Heart right ventricle (tissue), 16 donors: ENCODE results near the gene PLA2G1B. TPM values are rescaled to one million over a fixed set of nuclear protein-coding genes. Genes with fewer than 3 reads are reported as not detected.

Experiments used
- ATAC-seq, 8 donors: fragments of 200-7000 bp; cut with Tn5 transposase; one replicate each; pipeline ENCODE4 v1.9.1; 2020; ENCODE audit warnings: mild to moderate bottlenecking in 8 of 8, moderate library complexity in 8 of 8, moderate number of reproducible peaks in 1 of 8
- DNase-seq, 2 donors: peaks; one replicate each; pipeline ENCODE4 v3.0.0-alpha.2; 2020
- H3K27ac ChIP-seq, 10 donors: fragments of 200-600 bp; sonication (generic) in 2 of 10; one replicate each; pipeline versions ENCODE4 v1.5.0 to v1.8.0; 2020 to 2022; ENCODE audit warnings: mild to moderate bottlenecking in 3 of 10
- H3K27me3 ChIP-seq, 7 donors: fragments of 200-600 bp; one replicate each; pipeline ENCODE4 v1.8.0; 2021 to 2022; ENCODE audit warnings: mild to moderate bottlenecking in 2 of 7
- H3K36me3 ChIP-seq, 9 donors: fragments of 200-600 bp; sonication (generic) in 1 of 9; one replicate each; pipeline versions ENCODE4 v1.5.0 to v1.8.0; 2020 to 2022; ENCODE audit warnings: mild to moderate bottlenecking in 2 of 9
- H3K4me1 ChIP-seq, 9 donors: fragments of 200-600 bp; sonication (generic) in 1 of 9; one replicate each; pipeline versions ENCODE4 v1.5.0 to v1.8.0; 2020 to 2022; ENCODE audit warnings: mild to moderate bottlenecking in 4 of 9
- H3K4me3 ChIP-seq, 10 donors: fragments of 200-600 bp; sonication (generic) in 2 of 10; one replicate each; pipeline versions ENCODE4 v1.5.0 to v1.8.0; 2020 to 2022; ENCODE audit warnings: mild to moderate bottlenecking in 7 of 10, moderate library complexity in 2 of 10
- H3K9me3 ChIP-seq, 11 donors: fragments of 200-600 bp in 10 of 11; sonication (generic) in 2 of 11; one replicate each; pipeline versions ENCODE4 v1.5.0 to v1.8.0; 2013 to 2022; ENCODE audit warnings: mild to moderate bottlenecking in 2 of 11, control low read depth in 1 of 11, moderate library complexity in 1 of 11
- CTCF ChIP-seq, 9 donors: fragments of 200-600 bp; sonication (generic) in 2 of 9; IDR thresholded peaks; one replicate each; pipeline versions ENCODE4 v1.5.0 to v1.8.0; 2021 to 2022; ENCODE audit warnings: antibody characterized with exemption in 9 of 9, mild to moderate bottlenecking in 5 of 9, moderate library complexity in 1 of 9
- WGBS, 2 donors: extraction: QIAGEN DNeasy Blood & Tissue Kit; methylation state at CpG; one replicate each; pipeline ENCODE4 v1.1.7; 2013; ENCODE audit warnings: inconsistent platforms in 1 of 2; 5-methylcytosine and 5-hydroxymethylcytosine counted together
- intact Hi-C, 10 donors: fragments of 100-400 bp; cut with DNase I; formaldehyde crosslinking; loops; one replicate each; pipeline versions ENCODE4 v1.11.1 to v1.14.2; 2022
- polyA plus RNA-seq, 2 donors: library from polyadenylated mRNA; stranded (reverse); fragments of 200-250 nt; gene quantifications; one replicate each; pipeline ENCODE4 v1.2.3, GENCODE V29; 2013
- total RNA-seq, 10 donors: library from RNA; stranded (reverse); fragmentation: NEBNext Ultra II Directional in 3 of 10; extraction: Animal tissue kit (Norgen Biotek cat#: 25700) in 3 of 10; gene quantifications; one replicate each; pipeline versions ENCODE4 v1.2.1 to v1.2.4, GENCODE V29; 2021 to 2023
- donor health status: Arrhythmogenic right ventricular cardiomyopathy.
- donor health status: ischemic (EF 13 %, LVEDD 7.1; RV severe dilation, severe dysfunction).
- donor health status: healthy with polysubstance abuse.
- donor health status: DM: no; HTN: yes; CAD: no.
- donor health status: DM: no; HTN: no; CAD: no.
- donor health status: ischemic (EF 25% LVEDD 6.9; RV normal size, moderate dysfunction).
- donor health status: ischemic (EF 25% LVEDD 5.7; RV mildly dilated, moderate dysfunction).
- donor health status: healthy.
- donor health status: DM: yes; HTN: yes; CAD: no.
- donor health status: Ischemic cardiomyopathy.
- donor health status: ischemic (EF 35%, LVEDD 5.7; RV mildly dilated, moderate dysfunction).
- donor health status: nonischemic (EF 11% LVEDD 7.7; RV severe dilation, severe dysfunction).
- donor health status: DM: yes; HTN: yes; CAD: no.
- donor health status: PGD.
- donor health status: ischemic (EF 29% LVEDD 5.4; RV normal size, mild dysfunction).
- donor health status: nonischemic (EF 23%, LVEDD 6.1; RV moderate dilation, normal function).

Gene PLA2G1B
- total and polyA plus RNA-seq, 12 donors = 0.22 to 1.8 (median 0.86) TPM; not detected in 4

GRCh38 chr12:120324841-120325417, 2.6 kb downstream of the PLA2G1B start:
- Histone ChIP-seq H3K9me3 (no peaks in the 10 kb centered on the region), H3K27ac (no peak overlapping the region), H3K4me1 (peaks cover 0 to 8% (median 0%) of the 10 kb centered on the region in 9 donors), H3K27me3 (peaks cover 0 to 5% (median 0%) of the 10 kb centered on the region in 7 donors), H3K36me3 (no peaks in the 10 kb centered on the region), H3K4me3 (no peak overlapping the region)
- no peak for TF ChIP-seq CTCF (IDR thresholded peaks at IDR 0.05)
- peak in 1 of 8 donors; percentile 44 for ATAC-seq
- 61 to 70% methylated on average over 9 of the region's 9 CpGs for WGBS, 2 donors
- no peak for DNase-seq
- intact Hi-C loops = loop anchor here in 1 of 10 donors (5.0 kb wide), 1 partner anchor 772 kb away; no protein-coding TSS in a partner anchor

GRCh38 chr12:120323772-120324171, 3.8 kb downstream of the PLA2G1B start:
- intact Hi-C loops = no loop called here

GRCh38 chr12:120321382-120322202, 6.0 kb downstream of the PLA2G1B start:
- H3K4me3 ChIP-seq = no peak overlapping the region
- no peak for TF ChIP-seq CTCF (IDR thresholded peaks at IDR 0.05)
- H3K9me3 ChIP-seq = no peaks in the 10 kb centered on the region
- ATAC-seq (no peak), DNase-seq (no peak)
- no peaks in the 10 kb centered on the region for H3K27me3 ChIP-seq
- H3K4me1 ChIP-seq = peaks cover 4 to 19% (median 5%) of the 10 kb centered on the region in 9 donors
- H3K36me3 ChIP-seq = no peaks in the 10 kb centered on the region
- no peak overlapping the region for H3K27ac ChIP-seq
- WGBS, 2 donors = 84 to 87% methylated on average over 13 of the region's 13 CpGs
- intact Hi-C loops = no loop called here

More at GRCh38 chr12:120323772-120324171, 3.8 kb downstream of the PLA2G1B start:
- 91 to 97% methylated on average over 2 of the region's 2 CpGs for WGBS, 2 donors
- Histone ChIP-seq H3K4me1 (peaks cover 0 to 8% (median 0%) of the 10 kb centered on the region in 9 donors), H3K4me3 (no peak overlapping the region), H3K9me3 (no peaks in the 10 kb centered on the region), H3K27me3 (no peaks in the 10 kb centered on the region), H3K27ac (no peak overlapping the region), H3K36me3 (no peaks in the 10 kb centered on the region)
- ATAC-seq (no peak), DNase-seq (no peak)
- no peak for TF ChIP-seq CTCF (IDR thresholded peaks at IDR 0.05)

- peak; percentile 99 to 100 for DNase-seq
- Histone ChIP-seq H3K27me3 (no peaks in the 10 kb centered on the region), H3K27ac (peak overlapping the region; percentile 1 to 84 (median 82)), H3K36me3 (peaks cover 0 to 5% (median 0%) of the 10 kb centered on the region in 9 donors), H3K9me3 (no peaks in the 10 kb centered on the region), H3K4me1 (peaks cover 4 to 15% (median 8%) of the 10 kb centered on the region in 9 donors), H3K4me3 (peak overlapping the region; percentile 30 to 71 (median 64))
- peak; percentile 13 to 77 (median 51) for TF ChIP-seq CTCF (IDR thresholded peaks at IDR 0.05)
- intact Hi-C loops = loop anchor here in 1 of 10 donors (1.0 kb wide), 1 partner anchor 15 kb away; the partner anchor contains the start of gene SIRT4
- ATAC-seq = peak; percentile 99 to 100 (median 100)
- 1 to 2% methylated on average over 42 of the region's 42 CpGs for WGBS, 2 donors
Measured at GRCh38 chr12:120317224-120318105, 10.1 kb downstream of the PLA2G1B start.
